ENCODE results near the gene NPFFR1.

NPFFR1 gene

DNA sequence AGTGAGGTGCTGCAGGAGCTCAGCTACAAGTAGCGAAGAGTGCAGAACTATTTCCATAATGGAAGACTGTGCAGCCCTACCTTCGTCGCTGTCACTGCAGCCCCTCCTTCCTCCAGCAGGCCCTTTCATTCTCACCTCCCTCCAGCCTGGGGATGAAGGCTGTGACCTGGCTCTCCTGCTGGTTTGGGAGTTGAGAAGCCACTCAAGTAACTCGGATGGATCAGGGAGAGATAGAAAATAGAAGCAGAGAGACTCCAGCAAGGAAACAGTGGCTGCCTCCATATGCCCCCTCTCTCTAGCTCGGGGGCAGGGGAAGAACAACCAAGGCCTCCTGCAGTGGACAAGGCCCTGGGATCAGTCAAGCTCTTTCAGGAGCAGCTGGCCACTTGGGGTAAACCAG lies 37.4 kb upstream of the NPFFR1 start:
- peaks cover 2% of the 10 kb centered on the region for H3K27me3 Mint-ChIP-seq
- DNase-seq (ENCODE audit: low spot score in 2 of 2) (no peak), ATAC-seq (ENCODE audit: low read depth) (no peak)
- no peaks in the 10 kb centered on the region for H3K36me3 Mint-ChIP-seq
- peaks cover 29% of the 10 kb centered on the region for H3K4me1 Mint-ChIP-seq
- no peak overlapping the region for H3K27ac Mint-ChIP-seq
- no peak overlapping the region for H3K4me3 Mint-ChIP-seq
- no peaks in the 10 kb centered on the region for H3K9me3 Mint-ChIP-seq

DNA sequence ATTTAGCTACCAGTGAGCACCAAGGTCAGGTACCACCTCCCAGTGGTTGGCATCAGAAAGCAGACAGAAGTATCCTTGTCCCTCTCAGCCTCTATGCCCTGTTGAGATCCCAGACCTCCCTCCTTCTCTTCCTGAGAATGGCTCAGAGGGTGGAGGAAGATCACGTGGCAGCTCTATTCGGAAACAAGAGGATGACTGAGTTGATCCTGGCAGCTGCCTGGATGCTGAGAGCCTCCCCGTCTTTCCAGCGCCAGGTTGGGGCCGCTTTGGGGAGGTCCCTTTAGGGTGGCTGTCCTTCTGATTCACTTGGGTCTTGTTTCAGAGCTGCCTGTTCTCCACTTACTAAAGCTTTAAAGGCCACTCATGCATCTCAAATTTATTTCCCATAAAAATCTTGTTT lies 36.9 kb upstream of the NPFFR1 start:
- DNase-seq (ENCODE audit: low spot score in 2 of 2) (no peak), ATAC-seq (ENCODE audit: low read depth) (no peak)
- no peaks in the 10 kb centered on the region for H3K9me3 Mint-ChIP-seq
- H3K4me1 Mint-ChIP-seq: peaks cover 28% of the 10 kb centered on the region
- H3K27ac Mint-ChIP-seq: no peak overlapping the region
- no peaks in the 10 kb centered on the region for H3K36me3 Mint-ChIP-seq
- no peak overlapping the region for H3K4me3 Mint-ChIP-seq
- H3K27me3 Mint-ChIP-seq: peaks cover 2% of the 10 kb centered on the region

GRCh38 chr10:70319824-70320223 lies 36.0 kb upstream of the NPFFR1 start:
- Mint-ChIP-seq H3K9me3 (no peaks in the 10 kb centered on the region), H3K4me1 (peaks cover 24% of the 10 kb centered on the region), H3K27ac (no peak overlapping the region), H3K36me3 (no peaks in the 10 kb centered on the region), H3K4me3 (no peak overlapping the region), H3K27me3 (no peaks in the 10 kb centered on the region)
- no peak for DNase-seq (ENCODE audit: low spot score in 2 of 2)
- ATAC-seq (ENCODE audit: low read depth): no peak

- no peak for DNase-seq (ENCODE audit: low spot score in 2 of 2)
- no peak for ATAC-seq (ENCODE audit: low read depth)
- Mint-ChIP-seq H3K9me3 (no peaks in the 10 kb centered on the region), H3K4me3 (no peak overlapping the region), H3K27ac (no peak overlapping the region), H3K4me1 (peaks cover 20% of the 10 kb centered on the region), H3K27me3 (no peaks in the 10 kb centered on the region), H3K36me3 (no peaks in the 10 kb centered on the region)
Measured at GRCh38 chr10:70319183-70319582, 35.4 kb upstream of the NPFFR1 start.

DNA sequence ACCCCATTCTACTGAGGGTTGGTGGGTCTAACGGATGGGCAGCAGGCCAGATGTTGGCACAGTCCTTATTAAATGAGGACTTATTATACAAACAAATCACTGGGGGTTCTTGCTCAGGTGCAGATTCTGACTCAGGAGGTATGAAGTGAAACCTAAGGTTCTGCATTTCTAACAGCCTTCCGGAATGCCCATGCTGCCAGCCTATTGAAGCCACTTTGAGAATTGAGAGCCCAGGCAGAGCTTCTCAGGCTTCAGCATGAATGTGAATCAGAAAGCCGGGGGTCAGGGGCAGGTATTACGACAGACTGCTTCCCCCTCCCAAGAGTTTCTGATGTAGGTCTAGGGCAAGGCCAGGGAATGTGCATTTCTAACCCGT lies 34.1 kb upstream of the NPFFR1 start:
- Mint-ChIP-seq H3K36me3 (no peaks in the 10 kb centered on the region), H3K27me3 (no peaks in the 10 kb centered on the region), H3K27ac (no peak overlapping the region), H3K9me3 (no peaks in the 10 kb centered on the region), H3K4me1 (peaks cover 11% of the 10 kb centered on the region), H3K4me3 (no peak overlapping the region)
- DNase-seq (ENCODE audit: low spot score in 2 of 2) (no peak), ATAC-seq (ENCODE audit: low read depth) (peak; percentile 83)

DNA sequence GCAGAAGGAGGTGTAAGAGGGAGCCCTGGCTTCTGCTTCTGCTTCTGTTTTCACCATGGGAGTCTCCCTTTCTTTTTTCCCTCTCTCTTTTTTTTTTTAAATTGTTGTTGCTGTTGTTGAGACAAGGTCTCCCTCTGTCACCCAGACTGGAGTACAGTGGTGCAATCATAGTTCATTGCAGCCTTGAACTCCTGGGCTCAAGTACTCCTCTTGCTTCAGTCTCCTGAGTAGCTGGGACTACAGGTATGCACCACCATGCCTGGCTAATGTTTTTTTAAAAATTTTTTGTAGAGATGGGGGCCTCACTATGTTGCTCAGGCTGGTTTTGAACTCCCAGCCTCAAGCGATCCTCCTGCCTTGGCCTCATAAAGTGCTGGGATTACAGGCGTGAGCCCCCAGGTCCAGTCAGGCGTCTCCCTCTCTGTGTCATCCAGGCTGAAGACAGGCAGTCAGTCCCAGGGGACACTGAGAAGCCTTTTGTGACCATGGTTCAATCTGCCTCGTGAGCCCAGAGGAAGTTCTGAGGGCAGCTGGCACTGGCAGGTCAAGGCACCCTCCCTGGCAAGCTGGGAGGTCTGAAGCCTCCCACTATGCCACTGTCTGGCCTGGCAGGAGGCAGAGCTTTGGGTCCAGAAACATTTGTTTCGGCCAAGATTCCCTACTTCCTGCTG lies 33.6 kb upstream of the NPFFR1 start:
- H3K4me1 Mint-ChIP-seq: peaks cover 9% of the 10 kb centered on the region
- no peak overlapping the region for H3K4me3 Mint-ChIP-seq
- no peaks in the 10 kb centered on the region for H3K9me3 Mint-ChIP-seq
- no peak for DNase-seq (ENCODE audit: low spot score in 2 of 2)
- peak; percentile 39 for ATAC-seq (ENCODE audit: low read depth)
- no peak overlapping the region for H3K27ac Mint-ChIP-seq
- H3K27me3 Mint-ChIP-seq: no peaks in the 10 kb centered on the region
- no peaks in the 10 kb centered on the region for H3K36me3 Mint-ChIP-seq

DNA sequence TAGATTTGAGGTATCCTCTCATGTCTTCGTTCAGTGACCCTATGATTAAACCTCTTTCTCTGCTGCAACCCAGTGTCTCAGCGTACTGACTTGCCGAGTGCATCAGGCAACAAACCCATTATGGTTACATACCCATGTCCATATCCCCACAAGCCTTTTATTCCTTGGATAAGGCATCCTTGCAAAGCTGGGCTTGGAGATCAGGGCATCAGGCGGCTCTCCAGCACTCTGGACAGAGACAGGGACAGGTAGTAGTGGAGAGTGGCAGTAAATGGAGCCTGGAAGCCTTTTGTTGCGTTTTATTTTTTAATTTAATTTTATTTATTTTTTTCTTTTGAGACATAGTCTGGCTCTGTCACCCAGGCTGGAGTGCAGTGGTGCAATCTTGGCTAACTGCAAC lies 32.0 kb upstream of the NPFFR1 start:
- H3K36me3 Mint-ChIP-seq: no peaks in the 10 kb centered on the region
- H3K27me3 Mint-ChIP-seq: no peaks in the 10 kb centered on the region
- H3K4me3 Mint-ChIP-seq: no peak overlapping the region
- ATAC-seq (ENCODE audit: low read depth) (no peak), DNase-seq (ENCODE audit: low spot score in 2 of 2) (no peak)
- H3K4me1 Mint-ChIP-seq: peaks cover 9% of the 10 kb centered on the region
- H3K9me3 Mint-ChIP-seq: no peaks in the 10 kb centered on the region
- no peak overlapping the region for H3K27ac Mint-ChIP-seq

DNA sequence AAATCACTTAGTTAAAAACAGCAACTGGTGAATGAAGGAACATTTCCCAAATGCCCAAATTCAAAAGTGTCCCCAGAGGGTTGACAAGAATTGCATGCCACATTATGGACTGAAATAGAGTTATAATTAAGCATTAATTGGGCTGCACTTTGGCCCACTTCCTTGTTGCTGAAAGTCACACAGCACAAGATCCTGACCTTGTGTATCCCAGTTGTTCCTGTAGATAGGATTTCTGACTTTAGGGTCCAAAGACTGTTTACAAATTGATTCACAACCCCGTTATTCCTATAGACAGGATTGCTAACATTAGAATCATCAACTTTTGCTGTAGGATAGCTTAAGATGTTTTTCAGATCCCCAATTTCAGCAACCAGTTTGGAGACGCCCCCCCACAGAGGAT lies 31.5 kb upstream of the NPFFR1 start:
- ATAC-seq (ENCODE audit: low read depth): no peak
- Mint-ChIP-seq H3K36me3 (no peaks in the 10 kb centered on the region), H3K4me3 (no peak overlapping the region), H3K4me1 (peaks cover 9% of the 10 kb centered on the region), H3K9me3 (no peaks in the 10 kb centered on the region), H3K27ac (no peak overlapping the region), H3K27me3 (peaks cover 1% of the 10 kb centered on the region)
- DNase-seq (ENCODE audit: low spot score in 2 of 2): no peak

DNA sequence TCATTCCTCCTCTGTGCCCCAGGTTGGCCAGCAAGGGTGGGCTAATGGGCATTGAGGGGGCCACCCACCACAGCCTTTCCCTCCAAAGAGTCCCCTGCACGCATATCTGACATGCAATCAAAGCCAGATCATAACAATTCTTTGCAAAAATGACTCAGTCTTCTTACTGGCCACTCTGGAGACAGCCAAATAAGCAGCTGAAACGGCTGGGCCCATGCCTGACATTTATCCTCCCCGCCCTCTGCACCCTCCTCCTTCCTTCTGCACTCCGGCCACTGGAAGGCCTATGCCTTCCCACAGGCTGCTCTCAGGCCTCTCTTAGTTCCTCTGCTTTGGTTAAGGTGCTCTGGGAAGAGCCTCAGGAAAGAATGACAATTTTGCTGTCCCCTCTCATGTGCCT lies 29.2 kb upstream of the NPFFR1 start:
- no peak overlapping the region for H3K4me3 Mint-ChIP-seq
- peaks cover 8% of the 10 kb centered on the region for H3K4me1 Mint-ChIP-seq
- peaks cover 1% of the 10 kb centered on the region for H3K27me3 Mint-ChIP-seq
- H3K27ac Mint-ChIP-seq: no peak overlapping the region
- DNase-seq (ENCODE audit: low spot score in 2 of 2): no peak
- no peaks in the 10 kb centered on the region for H3K36me3 Mint-ChIP-seq
- no peak for ATAC-seq (ENCODE audit: low read depth)
- H3K9me3 Mint-ChIP-seq: no peaks in the 10 kb centered on the region

DNA sequence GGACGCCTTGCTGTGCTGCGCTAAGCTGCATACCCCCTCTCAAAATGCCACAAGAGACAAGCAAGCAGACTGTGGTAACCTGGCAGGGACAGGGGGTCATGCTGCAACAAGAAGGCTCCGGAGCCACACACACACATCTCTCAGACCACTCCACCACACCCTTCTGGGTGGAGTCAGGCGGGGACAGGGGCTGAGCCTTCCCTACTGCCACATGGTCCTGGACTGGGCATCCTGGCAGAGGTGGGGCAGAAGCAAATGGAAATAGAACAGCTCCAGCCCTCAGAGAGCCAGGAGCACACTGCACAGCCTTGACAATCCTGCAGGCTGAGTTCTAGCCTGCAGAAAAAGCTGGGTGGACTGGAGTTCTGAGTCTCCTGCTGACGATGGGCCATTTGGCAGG lies 28.4 kb upstream of the NPFFR1 start:
- no peaks in the 10 kb centered on the region for H3K9me3 Mint-ChIP-seq
- no peak overlapping the region for H3K4me3 Mint-ChIP-seq
- H3K27ac Mint-ChIP-seq: no peak overlapping the region

DNA sequence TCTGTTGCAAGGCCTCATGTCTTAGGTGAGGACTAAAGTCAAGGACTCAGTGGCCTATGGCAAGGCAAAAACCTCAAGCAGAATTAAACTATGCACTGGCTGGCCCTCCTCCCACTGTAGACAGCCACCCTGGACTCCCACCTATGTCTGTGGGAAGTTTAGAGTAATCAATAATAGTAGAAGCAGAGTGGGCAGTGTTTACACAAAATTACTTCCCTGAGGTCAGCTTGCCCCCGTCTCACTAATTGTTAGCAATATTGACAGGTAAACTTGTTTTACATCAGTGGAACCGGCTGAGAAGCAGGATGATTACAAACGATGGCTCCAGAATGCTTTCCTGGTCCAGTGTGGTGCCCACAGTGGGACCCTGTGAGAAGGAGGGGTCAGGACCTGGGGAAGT lies 27.9 kb upstream of the NPFFR1 start:
- Mint-ChIP-seq H3K27ac (no peak overlapping the region), H3K4me1 (peaks cover 4% of the 10 kb centered on the region), H3K36me3 (no peaks in the 10 kb centered on the region), H3K27me3 (peaks cover 1% of the 10 kb centered on the region), H3K4me3 (no peak overlapping the region), H3K9me3 (no peaks in the 10 kb centered on the region)
- no peak for DNase-seq (ENCODE audit: low spot score in 2 of 2)
- no peak for ATAC-seq (ENCODE audit: low read depth)

More for the DNA sequence above, 28.4 kb upstream of the NPFFR1 start:
- H3K4me1 Mint-ChIP-seq: peaks cover 2% of the 10 kb centered on the region
- no peak for ATAC-seq (ENCODE audit: low read depth)
- H3K27me3 Mint-ChIP-seq: peaks cover 1% of the 10 kb centered on the region
- no peaks in the 10 kb centered on the region for H3K36me3 Mint-ChIP-seq
- DNase-seq (ENCODE audit: low spot score in 2 of 2): no peak

- no peak overlapping the region for H3K27ac Mint-ChIP-seq
- H3K27me3 Mint-ChIP-seq: peaks cover 1% of the 10 kb centered on the region
- no peaks in the 10 kb centered on the region for H3K36me3 Mint-ChIP-seq
- peaks cover 2% of the 10 kb centered on the region for H3K9me3 Mint-ChIP-seq
- DNase-seq (ENCODE audit: low spot score in 2 of 2) (no peak), ATAC-seq (ENCODE audit: low read depth) (no peak)
- H3K4me1 Mint-ChIP-seq: peaks cover 11% of the 10 kb centered on the region
- no peak overlapping the region for H3K4me3 Mint-ChIP-seq
Measured at GRCh38 chr10:70309661-70310060, 25.9 kb upstream of the NPFFR1 start.

DNA sequence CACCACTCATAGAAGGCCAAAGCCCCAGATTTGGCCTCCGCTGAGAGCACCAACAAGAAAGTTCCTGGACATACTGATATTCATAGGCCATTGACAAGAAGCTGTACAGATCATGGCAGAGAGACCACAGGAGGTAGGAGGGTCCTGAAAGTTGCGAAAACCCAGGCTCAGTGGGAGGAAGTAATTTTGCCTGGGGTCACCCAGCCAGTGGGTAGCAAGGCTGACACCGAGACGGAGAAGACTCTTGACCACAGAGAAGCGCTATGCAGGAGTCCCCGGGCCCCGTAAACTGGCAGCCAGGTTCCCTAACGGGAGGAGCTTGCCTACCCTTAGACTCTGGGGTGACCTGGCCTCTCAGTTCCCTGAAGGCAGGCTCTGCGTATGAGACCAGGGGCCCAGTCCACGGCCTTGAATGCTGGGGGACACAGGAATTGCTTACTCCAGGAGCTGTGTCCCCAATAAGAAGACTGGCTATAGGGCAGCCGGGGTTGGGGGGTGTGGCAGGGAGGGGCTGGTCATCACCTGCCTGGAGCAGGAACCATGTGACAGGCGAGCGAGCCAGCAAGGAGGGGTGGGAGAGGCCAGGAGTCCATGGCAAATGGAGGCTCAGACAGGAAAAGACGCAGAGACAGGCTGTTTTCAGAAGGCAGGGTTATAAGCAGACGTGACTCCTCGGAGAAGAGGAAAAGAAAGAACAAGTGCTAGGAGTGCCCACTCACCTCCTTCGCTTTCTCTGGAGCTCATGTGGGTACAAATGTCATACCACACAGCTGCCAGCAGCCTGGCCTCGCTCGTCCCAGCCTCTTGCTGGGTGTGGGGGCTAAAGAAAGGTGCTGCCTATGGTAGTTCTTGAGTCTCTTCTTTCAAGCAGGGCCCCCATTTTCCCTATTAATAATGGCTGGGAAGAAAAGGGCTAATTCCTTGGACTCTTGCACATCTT lies 24.6 kb upstream of the NPFFR1 start:
- ATAC-seq (ENCODE audit: low read depth): no peak
- Mint-ChIP-seq H3K4me1 (peaks cover 11% of the 10 kb centered on the region), H3K27ac (no peak overlapping the region), H3K36me3 (no peaks in the 10 kb centered on the region), H3K27me3 (peaks cover 1% of the 10 kb centered on the region), H3K4me3 (no peak overlapping the region), H3K9me3 (peaks cover 2% of the 10 kb centered on the region)
- DNase-seq (ENCODE audit: low spot score in 2 of 2): no peak

GRCh38 chr10:70306886-70307520 lies 23.2 kb upstream of the NPFFR1 start:
- Mint-ChIP-seq H3K4me3 (no peak overlapping the region), H3K27ac (no peak overlapping the region), H3K27me3 (peaks cover 1% of the 10 kb centered on the region), H3K9me3 (peaks cover 3% of the 10 kb centered on the region), H3K36me3 (no peaks in the 10 kb centered on the region), H3K4me1 (peaks cover 11% of the 10 kb centered on the region)
- DNase-seq (ENCODE audit: low spot score in 2 of 2) (no peak), ATAC-seq (ENCODE audit: low read depth) (no peak)
